A673 (cell line): ENCODE measurements around the gene FAM227B. TPM values are rescaled to one million over a fixed set of nuclear protein-coding genes. Genes with fewer than 3 reads are reported as not detected.

Source experiments
- BruUV-seq: library from RNA; stranded (reverse); fragments of 400-500 nt; replicated peaks from 2 replicates; lab custom pipeline; 2021; lab: Mats Ljungman, UMichigan
- CTCF ChIA-PET: fragments of 300-600 bp; sonication (Branson Sonifier 250); formaldehyde crosslinking; loops from one replicate; lab custom pipeline; 2022; ENCODE audit warnings: antibody characterized with exemption; lab: Charles Lee
- POLR2A ChIA-PET: fragments of 300-600 bp; sonication (Branson Sonifier 250); formaldehyde crosslinking; loops from one replicate; lab custom pipeline; 2022; ENCODE audit warnings: antibody characterized with exemption; ENCODE audit not compliant: low non-redundant PET; lab: Charles Lee
- DNase-seq: peaks from one replicate; pipeline ENCODE4 v3.0.0-alpha.2; 2015; ENCODE audit warnings: low spot score
- H3K27ac ChIP-seq: fragments of 200-600 bp; sonication (generic); 2 replicates; pipeline ENCODE4 v1.5.1; 2016; ENCODE audit warnings: mixed run types, low read depth, mild to moderate bottlenecking, mixed read lengths, antibody characterized with exemption, low read length; ENCODE audit not compliant: poor library complexity, severe bottlenecking
- H3K27me3 ChIP-seq: fragments of 200-600 bp; sonication (generic); replicated peaks from 2 replicates; pipeline ENCODE4 v1.6.1; 2017; ENCODE audit warnings: mixed run types, low read depth, mild to moderate bottlenecking, mixed read lengths, antibody characterized with exemption, low read length; ENCODE audit not compliant: insufficient read depth, poor library complexity
- H3K36me3 ChIP-seq: fragments of 200-600 bp; sonication (generic); 2 replicates; pipeline ENCODE4 v1.6.1; 2016; ENCODE audit warnings: mixed run types, mild to moderate bottlenecking, mixed read lengths, antibody characterized with exemption, low read length; ENCODE audit not compliant: insufficient read depth, poor library complexity, severe bottlenecking
- H3K4me1 ChIP-seq: fragments of 200-600 bp; sonication (generic); 2 replicates; pipeline ENCODE4 v1.6.1; 2017; ENCODE audit warnings: mixed run types, mild to moderate bottlenecking, mixed read lengths, antibody characterized with exemption, low read length; ENCODE audit not compliant: insufficient read depth, poor library complexity, severe bottlenecking
- H3K4me3 ChIP-seq: fragments of 200-600 bp; sonication (generic); 2 replicates; pipeline ENCODE4 v1.5.1; 2016; ENCODE audit warnings: low read depth, mixed run types, mild to moderate bottlenecking, mixed read lengths, low read length; ENCODE audit not compliant: poor library complexity, severe bottlenecking
- H3K9me3 ChIP-seq: fragments of 200-600 bp; sonication (generic); 2 replicates; pipeline ENCODE4 v1.6.1; 2016; ENCODE audit warnings: mixed run types, low read depth, mild to moderate bottlenecking, mixed read lengths, antibody characterized with exemption, low read length; ENCODE audit not compliant: poor library complexity, severe bottlenecking
- EZH2 ChIP-seq: fragments of 200-600 bp; sonication (generic); IDR thresholded peaks from 2 replicates; pipeline ENCODE4 v1.6.1; 2017; ENCODE audit warnings: borderline replicate concordance, low read depth, mild to moderate bottlenecking, mixed read lengths, antibody characterized with exemption, low read length; ENCODE audit not compliant: poor library complexity, severe bottlenecking
- intact Hi-C: fragments of 100-400 bp; cut with micrococcal nuclease; formaldehyde crosslinking; loops from one replicate; pipeline ENCODE4 v1.10.0; 2022; ENCODE audit not compliant: unreplicated experiment
- total RNA-seq: library from RNA; stranded (reverse); gene quantifications from 2 replicates; pipeline ENCODE4 v1.2.3, GENCODE V29; 2021
- TF ChIP-seq, protein P1 (sequence below): fragments of 300-800, 200-600 bp; sonication (generic); conservative IDR thresholded peaks from 2 replicates; pipeline ENCODE4 v1.5.1; 2017; ENCODE audit warnings: low read depth, mild to moderate bottlenecking, antibody characterized with exemption, low read length, moderate library complexity, mixed read lengths

FAM227B gene
- total RNA-seq, 1 experiment from 2014 or later: 2.3 TPM

DNA sequence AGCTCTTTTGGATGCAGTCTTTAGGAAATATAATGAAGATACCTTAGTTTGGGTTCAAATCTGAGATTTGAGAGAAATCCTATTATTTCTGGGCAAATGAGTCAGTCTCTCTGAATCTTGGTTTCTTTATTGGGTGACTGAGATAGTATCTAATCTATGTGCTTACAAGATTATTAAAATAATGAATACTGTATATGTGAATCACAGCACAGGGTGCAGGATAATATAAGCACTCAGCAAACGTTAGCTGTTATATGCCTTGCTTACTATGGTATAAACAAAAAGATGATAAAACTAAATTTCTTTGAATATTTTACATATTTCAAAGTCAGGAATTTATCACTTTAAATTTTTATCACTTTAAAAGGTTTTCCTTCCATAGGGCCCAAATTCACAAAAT lies 168.0 kb downstream of the FAM227B start:
- Histone ChIP-seq H3K9me3 (no peaks in the 10 kb centered on the region), H3K27ac (no peak overlapping the region), H3K27me3 (peaks cover 19% of the 10 kb centered on the region), H3K36me3 (no peaks in the 10 kb centered on the region), H3K4me1 (no peaks in the 10 kb centered on the region), H3K4me3 (no peak overlapping the region)
- POLR2A ChIA-PET: no interaction called here
- DNase-seq: no peak
- CTCF ChIA-PET: no interaction called here
- no TSS peak for BruUV-seq
- TF ChIP-seq EZH2: no peak
- TF ChIP-seq, protein P1, sequence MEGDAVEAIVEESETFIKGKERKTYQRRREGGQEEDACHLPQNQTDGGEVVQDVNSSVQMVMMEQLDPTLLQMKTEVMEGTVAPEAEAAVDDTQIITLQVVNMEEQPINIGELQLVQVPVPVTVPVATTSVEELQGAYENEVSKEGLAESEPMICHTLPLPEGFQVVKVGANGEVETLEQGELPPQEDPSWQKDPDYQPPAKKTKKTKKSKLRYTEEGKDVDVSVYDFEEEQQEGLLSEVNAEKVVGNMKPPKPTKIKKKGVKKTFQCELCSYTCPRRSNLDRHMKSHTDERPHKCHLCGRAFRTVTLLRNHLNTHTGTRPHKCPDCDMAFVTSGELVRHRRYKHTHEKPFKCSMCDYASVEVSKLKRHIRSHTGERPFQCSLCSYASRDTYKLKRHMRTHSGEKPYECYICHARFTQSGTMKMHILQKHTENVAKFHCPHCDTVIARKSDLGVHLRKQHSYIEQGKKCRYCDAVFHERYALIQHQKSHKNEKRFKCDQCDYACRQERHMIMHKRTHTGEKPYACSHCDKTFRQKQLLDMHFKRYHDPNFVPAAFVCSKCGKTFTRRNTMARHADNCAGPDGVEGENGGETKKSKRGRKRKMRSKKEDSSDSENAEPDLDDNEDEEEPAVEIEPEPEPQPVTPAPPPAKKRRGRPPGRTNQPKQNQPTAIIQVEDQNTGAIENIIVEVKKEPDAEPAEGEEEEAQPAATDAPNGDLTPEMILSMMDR: no peak
- intact Hi-C loops: no loop called here

DNA sequence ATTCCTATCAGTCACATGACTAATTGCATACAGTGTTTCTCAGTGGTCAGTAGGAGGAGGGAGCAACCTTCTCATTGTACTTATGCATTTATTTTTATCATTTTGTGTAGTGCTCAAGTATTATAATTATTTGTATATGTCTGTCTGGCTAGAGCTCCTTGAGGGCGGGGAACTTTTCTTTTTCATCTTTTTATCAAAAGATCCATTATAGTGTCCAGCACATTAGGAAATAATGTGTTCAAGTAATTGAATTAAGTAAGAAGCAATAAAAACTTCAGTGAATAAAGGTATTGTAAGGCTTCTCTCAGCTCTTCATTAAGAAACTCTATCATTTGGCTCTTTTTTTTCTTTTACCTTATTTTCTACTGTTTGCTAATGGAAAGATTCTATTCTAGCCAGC lies 178.8 kb downstream of the FAM227B start:
- TF ChIP-seq EZH2: no peak
- TF ChIP-seq, protein P1: no peak
- no peaks in the 10 kb centered on the region for H3K9me3 ChIP-seq
- no peaks in the 10 kb centered on the region for H3K36me3 ChIP-seq
- H3K27ac ChIP-seq: no peak overlapping the region
- ChIA-PET CTCF (no interaction called here), POLR2A (no interaction called here)
- H3K4me3 ChIP-seq: no peak overlapping the region
- H3K27me3 ChIP-seq: peaks cover 3% of the 10 kb centered on the region
- intact Hi-C loops: no loop called here
- DNase-seq: no peak
- BruUV-seq: no TSS peak
- H3K4me1 ChIP-seq: no peaks in the 10 kb centered on the region

DNA sequence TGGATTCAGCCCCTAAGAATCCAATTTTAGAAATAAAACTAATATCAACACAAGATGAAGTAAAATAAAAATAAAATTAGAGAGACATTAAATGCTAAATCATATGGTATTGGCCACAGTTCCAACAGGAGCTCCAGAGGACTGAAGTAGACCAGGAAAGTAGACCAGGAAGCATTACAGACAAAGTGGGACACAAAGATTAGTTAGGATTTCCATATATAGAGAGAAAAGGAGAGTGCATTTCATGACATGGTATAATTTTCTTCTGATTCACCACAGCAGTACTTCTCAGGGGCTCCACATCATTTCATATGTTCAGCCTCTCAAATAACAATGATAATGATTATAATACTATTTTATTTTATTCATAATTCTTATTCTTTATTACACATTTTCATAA lies 179.3 kb downstream of the FAM227B start:
- ChIA-PET POLR2A (no interaction called here), CTCF (no interaction called here)
- no peak overlapping the region for H3K27ac ChIP-seq
- no peak for DNase-seq
- no peaks in the 10 kb centered on the region for H3K4me1 ChIP-seq
- peaks cover 3% of the 10 kb centered on the region for H3K27me3 ChIP-seq
- H3K4me3 ChIP-seq: no peak overlapping the region
- TF ChIP-seq EZH2: no peak
- TF ChIP-seq, protein P1: no peak
- H3K36me3 ChIP-seq: no peaks in the 10 kb centered on the region
- H3K9me3 ChIP-seq: no peaks in the 10 kb centered on the region
- intact Hi-C loops: no loop called here
- BruUV-seq: no TSS peak
